D721Med (cell line): ENCODE measurements around the gene GPR45.

Experiments used
- DNase-seq: peaks from one replicate; pipeline ENCODE4 v3.0.0; 2011; ENCODE audit warnings: low spot score; ENCODE audit not compliant: insufficient read length
- FAIRE-seq: peaks from 2 replicates; lab custom pipeline; 2011; peaks lifted over from hg19 to GRCh38; lab: Jason Lieb, UNC
- CTCF ChIP-seq: IDR thresholded peaks from 2 replicates; pipeline ENCODE4 v1.5.1; 2012; ENCODE audit warnings: mild to moderate bottlenecking, control low read depth; ENCODE audit not compliant: insufficient read depth; ENCODE audit errors: missing control alignments

GPR45 gene

GRCh38 chr2:105254531-105255210 is 13.1 kb downstream of the GPR45 start:
- no peak for DNase-seq
- FAIRE-seq: no peak
- no peak for TF ChIP-seq CTCF

- TF ChIP-seq CTCF: no peak
Measured at GRCh38 chr2:105255979-105256378, 14.4 kb downstream of the GPR45 start.

GRCh38 chr2:105256431-105257047 is 15.0 kb downstream of the GPR45 start:
- no peak for FAIRE-seq
- no peak for TF ChIP-seq CTCF
- no peak for DNase-seq

More at GRCh38 chr2:105255979-105256378, 14.4 kb downstream of the GPR45 start:
- FAIRE-seq (no peak), DNase-seq (no peak)

GRCh38 chr2:105257981-105258380 is 16.4 kb downstream of the GPR45 start:
- FAIRE-seq (no peak), DNase-seq (no peak)
- TF ChIP-seq CTCF: no peak

- FAIRE-seq: no peak
- no peak for DNase-seq
- TF ChIP-seq CTCF: no peak
Measured at GRCh38 chr2:105258835-105259350, 17.4 kb downstream of the GPR45 start.

- TF ChIP-seq CTCF: no peak
- DNase-seq (no peak), FAIRE-seq (no peak)
Measured at GRCh38 chr2:105261061-105261460, 19.5 kb downstream of the GPR45 start.

GRCh38 chr2:105262651-105263091 is 21.1 kb downstream of the GPR45 start:
- FAIRE-seq (no peak), DNase-seq (no peak)
- TF ChIP-seq CTCF: no peak
